Superior temporal gyrus (tissue), 1 donor: ENCODE results near the gene SCUBE1.

Experiments
- DNase-seq: peaks from one replicate; pipeline ENCODE4 v3.0.0-alpha.2; 2016; ENCODE audit errors: extremely low spot score

The SCUBE1 gene

DNA sequence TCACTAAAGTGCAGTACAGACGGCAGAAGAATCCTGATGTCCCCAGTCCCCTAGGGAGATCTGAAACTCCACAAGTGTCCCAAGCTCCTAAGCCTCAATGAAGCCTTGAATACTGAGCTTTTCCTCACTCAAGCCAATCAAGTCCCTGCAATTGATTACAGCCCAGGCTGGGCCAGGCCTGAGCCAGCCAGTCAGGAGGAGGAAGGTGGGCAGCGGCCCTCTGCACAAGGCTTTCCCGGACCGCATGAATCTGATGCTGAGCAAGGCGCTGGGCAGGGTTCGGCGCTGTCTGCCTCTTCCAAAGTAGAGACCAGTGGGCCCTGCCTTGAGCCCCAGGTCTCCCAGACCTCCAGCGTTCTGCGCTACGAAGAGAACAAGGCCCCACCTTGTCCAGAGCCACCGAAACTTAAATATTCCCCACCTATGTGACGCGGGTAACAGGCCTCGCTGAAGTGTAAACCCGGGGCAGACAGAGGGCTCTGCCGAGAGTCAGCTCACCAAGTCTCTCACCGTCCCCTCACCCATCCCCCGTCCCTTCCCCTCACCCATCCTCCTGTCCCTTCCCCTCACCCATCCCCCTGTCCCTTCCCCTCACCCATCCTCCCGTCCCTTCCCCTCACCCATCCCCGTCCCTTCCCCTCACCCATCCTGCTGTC is 63.2 kb downstream of the SCUBE1 start:
- DNase-seq: no peak

DNA sequence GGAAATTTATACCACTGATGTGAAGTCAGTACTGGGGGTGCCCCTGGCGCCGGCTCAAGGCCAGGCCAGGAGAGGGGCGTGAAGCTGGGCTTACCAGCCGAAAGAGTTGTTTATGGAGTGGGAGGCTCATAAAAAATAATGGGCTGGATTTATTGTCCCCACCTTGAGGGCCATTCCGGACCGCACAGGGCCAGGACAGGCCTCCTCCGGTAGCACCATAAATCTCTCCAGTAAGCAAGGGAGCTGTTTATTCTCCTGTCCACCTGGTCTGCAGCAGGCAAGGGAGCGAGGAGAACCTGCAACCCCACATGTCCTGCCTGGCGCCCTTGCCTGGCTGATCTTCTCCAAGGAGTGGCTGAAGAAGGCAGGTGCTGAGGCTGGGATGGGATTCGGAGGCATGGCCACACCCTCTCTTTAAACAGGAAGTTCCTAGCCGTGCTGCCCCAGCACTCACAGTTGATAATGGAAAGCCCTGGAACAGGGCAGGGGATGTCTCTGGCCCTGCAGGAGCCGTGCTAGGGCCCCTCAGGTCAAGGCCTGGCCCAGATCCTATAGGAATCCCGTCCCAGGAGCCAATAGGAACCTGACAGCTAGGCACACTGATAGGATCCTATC is 65.1 kb downstream of the SCUBE1 start:
- no peak for DNase-seq

DNA sequence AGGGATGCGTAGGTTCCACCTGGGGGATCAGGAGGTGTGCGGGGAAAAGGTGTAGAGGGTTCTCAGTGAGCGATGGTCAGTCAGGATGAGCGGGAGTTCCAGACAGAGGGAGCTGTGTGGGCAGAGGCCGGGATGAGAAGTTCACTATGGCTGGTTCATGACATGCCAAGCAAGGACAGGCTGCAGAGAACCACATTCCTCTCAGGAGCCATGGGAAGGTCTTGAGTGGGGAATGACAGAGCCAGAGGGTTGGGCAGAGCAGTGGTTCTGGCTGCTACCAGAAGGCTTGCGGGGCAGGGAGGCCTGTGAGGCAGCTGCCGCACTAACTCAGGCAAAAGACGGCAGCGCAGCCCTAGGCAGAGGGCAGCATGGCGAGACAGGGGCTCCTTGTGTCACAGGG is 66.1 kb downstream of the SCUBE1 start:
- no peak for DNase-seq

DNA sequence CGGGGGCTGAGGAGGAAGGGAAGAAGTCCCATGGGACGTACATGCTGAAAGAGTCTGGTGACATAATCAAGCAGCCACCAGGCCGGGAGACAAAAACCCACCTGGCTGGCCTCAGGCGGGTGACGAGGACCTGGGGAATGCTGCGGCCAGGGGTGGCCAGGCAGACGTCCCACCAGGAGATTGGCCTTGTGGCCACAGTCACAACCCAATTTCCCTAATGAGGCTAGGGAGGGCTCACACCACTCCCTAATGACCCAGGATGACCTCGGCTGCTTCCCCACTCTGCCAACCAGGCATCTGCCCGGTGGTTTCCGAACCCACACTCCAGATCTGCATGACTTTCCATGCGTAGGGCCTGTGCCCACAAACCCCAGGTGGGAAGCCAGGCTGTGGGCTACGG is 66.9 kb downstream of the SCUBE1 start:
- DNase-seq: no peak

DNA sequence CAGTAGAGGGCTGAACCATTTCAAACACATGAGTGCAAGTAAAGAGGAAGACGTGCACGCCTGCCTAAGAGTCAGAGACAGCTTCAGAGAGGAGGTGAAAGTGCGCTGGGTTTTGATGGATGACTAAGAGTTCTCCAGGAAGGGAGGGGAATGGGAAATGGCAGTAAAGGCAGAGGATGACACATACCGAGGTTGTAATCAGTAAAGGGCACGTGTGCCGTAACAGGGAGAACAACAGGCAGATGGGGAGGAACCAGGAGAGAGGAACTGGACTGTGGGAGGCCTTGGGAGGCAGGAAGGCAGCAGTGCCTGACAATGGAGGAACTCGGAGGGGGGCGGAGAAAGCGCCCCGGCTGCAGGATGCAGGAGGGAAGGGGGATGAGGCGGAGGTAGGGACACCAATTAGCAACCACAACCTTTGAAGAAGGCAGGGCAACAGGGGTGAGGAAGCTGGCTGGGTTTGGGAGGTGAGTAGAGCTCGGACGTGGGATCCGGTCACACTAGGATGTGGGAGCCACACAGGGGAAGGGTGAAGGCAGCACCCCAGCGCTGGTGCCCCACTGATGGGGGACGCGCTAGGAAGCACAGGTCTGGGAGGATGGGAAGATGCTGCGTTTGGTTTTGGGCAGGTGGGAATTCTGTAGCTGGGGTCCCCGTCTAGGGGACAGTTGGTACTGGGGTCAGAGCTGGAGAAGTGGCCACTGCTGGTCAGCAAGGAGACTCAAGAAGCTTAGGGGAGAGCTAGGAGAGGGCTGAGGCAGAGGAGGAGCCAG is 67.4 kb downstream of the SCUBE1 start:
- no peak for DNase-seq

DNA sequence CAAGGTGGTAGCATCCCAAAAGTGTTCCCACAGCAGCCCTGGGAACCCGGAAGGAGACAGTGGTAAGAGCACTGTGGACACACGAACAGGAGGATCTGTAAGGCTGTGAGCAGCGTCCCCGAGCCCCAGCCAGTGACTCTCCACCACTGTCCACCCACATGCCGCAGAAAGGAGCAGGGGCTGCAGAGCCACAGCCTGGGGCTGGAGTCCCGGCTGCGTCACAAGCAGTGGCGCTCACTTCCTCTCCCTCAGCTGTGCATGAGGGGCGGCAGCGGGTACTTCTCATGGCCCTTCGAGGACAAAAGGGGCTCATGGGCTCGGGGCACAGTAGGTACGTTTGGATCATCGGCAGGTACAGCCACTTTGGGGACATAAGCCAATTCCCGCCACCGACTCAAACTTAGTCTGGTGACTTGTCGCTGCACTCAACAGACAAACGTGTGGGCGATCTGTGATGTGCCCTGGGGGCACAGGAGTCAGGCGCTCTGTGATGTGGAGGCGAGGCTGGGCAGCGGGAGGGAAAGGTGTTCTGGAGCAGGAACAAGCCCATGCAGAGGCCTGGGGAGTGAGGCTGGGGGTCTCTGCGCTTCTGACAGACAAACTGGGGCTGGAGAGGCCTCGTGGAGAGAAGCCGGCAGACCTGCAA is 68.5 kb downstream of the SCUBE1 start:
- no peak for DNase-seq

DNA sequence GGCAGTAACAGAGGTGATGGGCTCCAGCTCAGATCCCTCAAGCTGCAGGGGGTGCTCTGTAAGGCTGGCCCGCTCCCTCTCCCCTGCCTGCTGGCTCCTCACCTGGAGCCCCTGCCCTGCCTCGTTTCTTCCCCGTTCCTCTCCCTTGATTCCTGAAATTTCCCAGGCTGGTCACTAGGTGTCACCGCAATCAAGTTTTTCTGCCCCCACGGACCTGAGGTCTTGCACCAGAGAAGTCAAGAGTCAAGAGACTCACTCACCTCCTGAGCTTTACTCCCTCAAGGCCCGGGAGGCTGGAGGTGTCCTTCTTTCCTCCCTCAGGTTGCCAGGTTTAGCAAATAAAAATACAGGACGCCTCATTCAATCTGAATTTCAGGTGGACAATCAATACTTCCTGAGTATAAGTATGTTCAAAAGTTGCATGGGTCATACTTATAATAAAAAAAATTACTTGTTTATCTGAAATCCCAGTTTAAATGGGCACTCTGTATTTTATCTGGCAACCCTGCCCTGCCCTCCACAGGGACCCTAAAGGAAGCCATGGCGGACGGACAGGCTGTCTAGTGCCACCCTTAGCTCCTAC is 69.2 kb downstream of the SCUBE1 start:
- DNase-seq: peak; percentile 67

DNA sequence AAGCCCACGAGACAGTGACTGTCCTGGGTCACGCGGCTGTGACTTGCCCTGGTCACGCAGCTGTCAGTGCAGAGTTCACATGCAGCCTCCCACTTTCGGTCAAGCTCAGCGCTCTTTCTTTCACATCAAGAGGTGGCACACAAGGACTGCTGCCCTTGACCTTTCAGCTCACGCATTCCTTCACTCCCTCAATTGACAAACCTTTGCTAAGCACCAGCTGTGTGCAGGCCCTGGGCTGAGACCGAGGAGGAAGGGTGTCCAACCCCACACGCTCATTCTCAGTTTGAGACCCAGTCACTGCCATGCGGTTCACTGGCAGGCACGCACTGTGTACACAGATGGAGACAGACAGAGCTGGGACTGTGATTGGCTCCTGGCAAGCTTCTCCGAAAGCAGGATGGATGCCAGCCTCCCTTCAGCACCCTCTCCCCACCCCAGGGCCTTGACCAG is 70.3 kb downstream of the SCUBE1 start:
- no peak for DNase-seq

DNA sequence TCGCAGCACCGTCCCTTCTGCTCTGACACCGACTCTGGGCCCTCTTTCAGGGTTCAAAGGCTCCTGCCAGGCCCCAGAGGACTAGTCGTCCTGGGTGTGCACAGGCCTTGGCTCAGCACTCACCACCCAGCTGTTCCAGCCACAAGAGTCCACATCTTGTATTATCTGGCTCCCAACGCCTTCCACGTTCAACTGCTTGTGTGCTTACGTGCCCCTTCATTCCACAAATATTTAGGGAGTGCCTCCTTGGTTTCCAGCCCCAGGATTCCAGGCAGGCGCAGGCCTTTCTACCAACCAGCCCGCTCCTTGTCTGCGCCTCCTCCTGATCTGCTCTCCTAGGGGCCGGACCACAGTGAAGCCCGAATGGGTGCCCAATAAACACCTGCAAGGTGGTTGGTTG is 70.9 kb downstream of the SCUBE1 start:
- DNase-seq: no peak

DNA sequence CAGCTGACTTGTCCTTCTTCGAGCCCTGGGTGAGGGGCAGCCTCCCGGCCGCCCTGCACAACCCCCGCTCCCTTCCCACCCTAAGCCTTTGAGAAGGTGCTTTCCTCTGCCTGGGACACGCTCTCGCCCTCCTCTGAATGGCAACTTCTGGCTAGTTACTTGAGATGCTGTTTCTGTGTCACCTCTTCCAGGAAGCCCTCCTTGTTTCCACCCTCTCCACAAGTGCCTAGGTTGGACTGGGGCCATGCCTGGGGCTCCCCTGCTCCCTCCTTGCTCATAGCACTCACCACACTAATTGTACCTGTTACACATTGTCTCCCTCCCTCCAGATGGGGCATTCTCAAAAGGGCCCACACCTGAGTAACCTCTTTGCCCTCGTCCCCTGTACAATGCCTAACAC is 72.2 kb downstream of the SCUBE1 start:
- no peak for DNase-seq

DNA sequence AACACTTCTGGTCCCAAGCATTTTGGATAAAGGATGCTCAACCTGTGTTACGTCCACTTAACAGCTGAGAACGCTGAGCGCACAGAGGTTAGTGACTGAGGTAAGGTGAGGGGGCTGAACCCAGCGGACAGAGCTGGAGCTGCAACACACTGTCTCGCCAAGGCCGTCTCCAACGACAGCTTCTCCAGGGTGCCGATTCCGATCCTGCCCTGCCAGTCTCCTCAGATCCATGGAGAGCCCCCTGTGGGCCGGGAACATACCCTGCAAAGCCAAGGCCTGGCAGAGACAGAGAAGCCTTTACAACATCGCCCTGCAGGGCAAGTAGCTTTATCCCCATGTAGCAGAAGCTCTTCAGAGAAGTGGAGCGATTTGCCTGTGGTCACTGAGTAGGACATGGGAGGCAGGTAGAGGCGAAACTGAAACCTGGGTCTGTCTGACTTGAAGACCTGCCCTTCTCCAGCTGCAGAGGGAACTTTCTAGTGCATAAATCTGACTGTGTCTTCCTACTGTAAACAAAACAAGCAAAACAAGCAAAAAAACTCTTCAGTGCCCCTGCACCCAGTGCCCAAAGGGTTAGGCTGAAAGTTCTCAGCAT is 72.8 kb downstream of the SCUBE1 start:
- DNase-seq: no peak

DNA sequence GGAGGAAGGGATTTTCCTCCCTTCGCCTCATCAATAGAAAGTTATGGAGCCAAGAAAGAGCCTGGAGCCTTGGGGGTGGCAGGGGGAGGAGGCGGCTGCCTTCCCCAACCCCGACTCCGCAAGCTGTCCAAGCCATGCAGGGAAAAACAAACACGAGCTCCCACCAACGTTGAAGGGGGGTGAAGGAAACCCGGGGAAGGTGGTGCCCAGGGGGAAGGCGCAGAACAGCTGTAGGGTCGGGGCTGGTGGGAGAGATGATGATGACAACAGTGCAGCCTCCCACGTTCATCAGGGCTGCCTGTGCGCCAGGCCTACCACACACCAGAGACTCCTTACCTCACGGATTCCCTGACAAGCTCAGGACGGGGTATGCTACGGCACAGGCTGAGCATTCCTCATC is 73.5 kb downstream of the SCUBE1 start:
- no peak for DNase-seq

DNA sequence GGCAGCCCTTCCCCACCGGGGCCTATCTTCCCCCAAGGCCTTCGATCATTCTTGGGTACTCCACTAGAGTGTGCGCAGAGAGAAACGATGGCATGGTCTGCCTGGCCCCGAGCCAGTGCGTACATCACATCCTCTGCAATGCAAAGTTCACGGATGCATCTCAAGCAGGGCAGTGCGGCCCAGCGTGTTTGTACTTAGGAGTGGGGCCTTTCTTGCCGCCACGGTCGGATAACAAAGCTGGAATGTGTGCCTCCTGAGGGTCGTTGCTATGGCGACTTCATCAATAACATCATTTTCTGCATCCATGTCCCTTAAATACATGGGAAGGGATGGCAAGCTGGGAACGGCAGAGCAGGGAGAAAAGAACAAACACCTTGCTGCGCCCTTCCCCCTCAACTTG is 73.9 kb downstream of the SCUBE1 start:
- DNase-seq: no peak

DNA sequence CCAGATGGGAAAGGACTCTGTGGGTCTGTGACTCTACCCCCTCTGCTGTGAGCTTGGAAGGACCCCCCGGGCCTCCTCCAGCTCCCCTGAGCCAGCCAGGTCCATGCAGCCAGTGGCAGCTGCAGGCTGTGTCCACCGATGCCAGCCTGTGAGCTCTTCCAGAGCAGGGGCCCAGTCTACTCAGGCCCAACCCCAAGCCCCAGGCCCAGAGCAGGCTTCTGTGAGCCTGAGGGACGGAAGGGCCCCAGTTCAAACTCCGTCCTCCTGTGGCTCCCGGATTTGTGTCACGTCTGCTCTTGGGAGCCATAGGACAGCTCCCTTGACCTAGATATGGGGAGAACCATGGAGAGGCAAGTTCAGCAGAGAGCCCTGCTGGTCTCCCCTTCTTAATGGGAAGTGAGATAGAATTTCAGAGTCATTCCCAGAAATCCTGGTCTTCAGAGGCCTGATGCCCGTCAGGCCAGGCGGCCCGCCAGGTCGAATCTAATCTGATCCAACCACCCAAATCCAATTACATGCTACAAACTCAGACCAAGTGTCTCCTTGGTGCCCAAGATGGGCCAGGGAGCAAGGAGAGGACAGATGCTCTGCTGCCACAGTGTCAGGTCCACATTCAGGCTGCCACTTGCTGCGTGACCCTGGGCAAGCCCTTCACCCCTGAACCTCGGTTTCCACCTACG is 75.1 kb downstream of the SCUBE1 start:
- DNase-seq: no peak

DNA sequence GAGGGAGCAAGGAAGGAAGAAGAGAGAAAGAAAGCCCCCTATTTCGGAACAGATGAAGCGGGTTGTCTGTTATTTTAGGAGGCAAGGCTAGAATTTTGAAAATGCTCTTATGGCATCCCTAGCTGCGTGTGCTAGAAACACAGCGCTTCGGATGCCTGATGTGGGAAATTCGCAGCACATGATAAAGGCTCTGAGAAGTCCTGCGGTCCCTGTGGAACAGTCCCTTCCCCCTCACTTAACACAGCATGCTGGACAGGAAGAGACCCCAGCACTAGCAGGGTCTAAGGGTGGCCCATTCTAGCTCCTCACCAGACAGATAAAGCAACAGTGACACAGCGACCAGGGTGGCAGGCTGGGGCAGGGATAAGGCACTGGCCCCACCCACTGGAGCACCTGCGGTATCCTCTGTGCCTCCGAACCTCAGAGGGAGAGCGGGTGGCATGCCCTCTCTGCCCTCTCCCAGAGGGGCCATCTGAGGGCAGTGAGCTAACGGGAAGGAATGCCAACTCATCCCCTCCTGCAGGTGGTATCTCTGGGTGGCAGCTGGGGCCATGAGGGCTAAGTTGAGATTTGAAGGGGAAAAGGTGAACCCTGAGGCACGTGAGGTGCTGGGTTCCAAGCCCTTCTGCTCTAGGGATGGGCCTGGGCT is 75.7 kb downstream of the SCUBE1 start:
- no peak for DNase-seq

DNA sequence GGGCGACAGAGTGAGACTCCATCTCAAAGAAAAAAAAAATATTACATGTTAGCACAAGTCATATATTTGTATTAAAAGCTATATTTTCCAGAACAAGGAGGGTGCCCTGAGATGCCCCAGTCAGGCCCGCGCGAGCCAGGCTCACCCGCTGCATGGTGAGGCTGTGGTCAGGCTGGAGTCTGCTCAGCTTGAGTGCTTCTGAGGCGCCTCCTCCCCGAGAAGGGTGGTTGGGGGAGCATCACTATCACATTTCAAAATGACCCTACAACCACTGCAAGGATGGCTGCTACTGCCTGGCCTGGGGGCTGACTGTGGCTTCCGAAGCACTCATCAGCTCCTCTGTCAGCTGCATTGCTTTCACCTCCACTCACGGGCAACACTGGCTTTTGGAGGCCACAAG is 77.1 kb downstream of the SCUBE1 start:
- DNase-seq: no peak

DNA sequence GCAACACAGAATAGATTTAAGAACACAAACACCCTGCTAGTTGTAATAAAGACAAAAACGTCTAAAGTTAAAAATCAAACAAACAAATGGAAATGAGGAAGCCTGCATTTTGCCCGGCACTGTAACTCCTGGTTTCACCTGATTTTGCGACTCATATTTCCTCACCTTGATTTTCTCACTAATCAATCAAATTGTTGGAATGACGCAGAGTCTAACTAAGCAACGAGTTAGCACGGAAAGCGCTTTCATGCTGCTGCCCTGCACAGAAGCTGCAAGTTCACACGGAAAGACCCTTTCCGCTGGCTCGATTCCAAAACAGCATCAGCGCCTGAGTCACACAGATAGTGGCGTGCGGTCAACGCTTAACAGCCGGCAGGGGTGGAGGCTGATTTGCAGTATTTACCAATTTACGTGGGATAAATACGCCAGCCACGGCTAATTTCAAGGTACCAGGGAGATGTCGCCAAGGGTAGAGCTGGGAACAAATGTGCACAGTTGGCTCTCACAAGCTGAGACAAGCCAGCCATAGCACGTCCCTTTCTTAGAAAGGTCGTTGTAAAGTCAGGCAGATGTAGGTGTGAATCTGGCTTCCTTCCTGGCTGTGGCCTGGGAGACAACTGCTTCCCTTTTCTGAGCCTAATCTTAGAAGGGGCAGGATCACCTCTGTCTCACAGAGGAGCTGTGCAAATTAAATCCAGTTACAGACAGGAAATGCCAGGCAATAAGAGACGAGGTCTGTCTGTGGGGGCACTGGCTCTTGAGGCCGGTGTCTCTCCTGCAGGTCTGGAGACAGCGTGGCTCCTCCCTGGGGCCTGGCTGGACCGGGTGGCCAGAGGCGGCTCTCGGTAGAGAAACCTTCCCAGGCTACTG is 79.3 kb downstream of the SCUBE1 start:
- no peak for DNase-seq

DNA sequence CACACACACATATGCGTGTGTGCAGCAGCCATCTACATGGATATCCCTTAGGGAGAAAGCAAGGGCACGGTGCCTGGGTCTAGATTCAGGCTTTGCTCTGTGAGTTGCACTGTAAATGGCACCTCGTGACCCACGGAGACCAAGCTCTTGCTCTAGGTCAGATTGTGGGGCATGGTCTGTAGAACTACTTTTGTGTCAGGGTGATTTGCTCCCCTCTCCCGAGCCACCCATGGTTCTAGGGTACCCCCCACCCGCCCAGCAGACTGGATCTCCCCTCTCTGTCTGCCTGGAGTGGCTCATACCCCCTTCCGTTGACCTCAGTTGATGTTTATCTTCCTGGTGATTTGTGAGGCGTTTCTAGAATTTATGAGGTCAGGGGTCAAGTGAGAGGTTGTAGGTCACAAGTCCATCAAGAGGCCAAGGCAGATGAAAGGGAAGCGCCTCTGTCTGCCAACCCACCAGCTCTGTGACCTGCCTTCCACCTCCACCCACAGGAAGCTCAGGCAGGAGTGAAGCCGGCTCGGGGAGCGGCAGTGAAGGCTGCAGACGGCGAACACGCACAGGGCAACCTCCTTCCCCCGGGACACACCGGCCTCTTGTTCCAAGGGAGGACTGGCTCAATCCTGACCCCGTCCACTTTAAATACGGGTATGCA is 80.1 kb downstream of the SCUBE1 start:
- DNase-seq: no peak
